Measurements from ENCODE around the gene EPS15.
"Not testable (repeated sequence)": the region's sequence is repeated elsewhere in the genome, so short reads cannot be mapped to it uniquely, and the experiment has no call there.

EPS15 gene

GRCh38 chr1:51392241-51392640 lies 126.8 kb downstream of the EPS15 start:
- no peaks in the 10 kb centered on the region for H3K4me1 ChIP-seq (ENCODE audit: control insufficient read depth, insufficient read depth, low read length)
- no peak overlapping the region for H3K4me3 ChIP-seq (ENCODE audit: low read depth, low read length)
- H3K9me3 ChIP-seq (ENCODE audit: control insufficient read depth, insufficient read depth, low read depth, low read length), result no peaks in the 10 kb centered on the region
- H3K27ac ChIP-seq (ENCODE audit: extremely low read depth, low read depth, low read length), result no peak overlapping the region
- TF ChIP-seq ZNF248 (tag by site-specific recombination; IDR thresholded peaks at IDR 0.05) (no peak), KLF16 (tag by site-specific recombination; IDR thresholded peaks at IDR 0.05) (no peak), ZNF426 (tag by site-specific recombination; IDR thresholded peaks at IDR 0.05) (no peak), MZF1 (tag by site-specific recombination; IDR thresholded peaks at IDR 0.05; ENCODE audit: borderline replicate concordance) (no peak), ZNF776 (tag by site-specific recombination; IDR thresholded peaks at IDR 0.05; ENCODE audit: borderline replicate concordance) (no peak)
- H3K36me3 ChIP-seq (ENCODE audit: control insufficient read depth in 2 of 2, insufficient read depth in 1 of 2, low read length in 2 of 2), result peaks cover 12 to 34% of the 10 kb centered on the region in 2 experiments
- ChIA-PET POLR2A (no interaction called here), CTCF (no interaction called here)

DNA sequence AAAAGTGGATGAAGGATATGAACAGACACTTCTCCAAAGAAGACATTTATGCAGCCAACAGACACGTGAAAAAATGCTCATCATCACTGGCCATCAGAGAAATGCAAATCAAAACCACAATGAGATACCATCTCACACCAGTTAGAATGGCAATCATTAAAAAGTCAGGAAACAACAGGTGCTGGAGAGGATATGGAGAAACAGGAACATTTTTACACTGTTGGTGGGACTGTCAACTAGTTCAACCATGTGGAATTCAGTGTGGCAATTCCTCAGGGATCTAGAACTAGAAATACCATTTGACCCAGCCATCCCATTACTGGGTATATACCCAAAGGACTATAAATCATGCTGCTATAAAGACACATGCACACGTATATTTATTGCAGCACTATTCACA lies 128.4 kb downstream of the EPS15 start:
- H3K27ac ChIP-seq (ENCODE audit: extremely low read depth, low read depth, low read length); H3K4me3 ChIP-seq (ENCODE audit: low read depth, low read length); POLR2A ChIA-PET; CTCF ChIA-PET; H3K9me3 ChIP-seq (ENCODE audit: control insufficient read depth, insufficient read depth, low read depth, low read length); H3K4me1 ChIP-seq (ENCODE audit: control insufficient read depth, insufficient read depth, low read length): not testable (repeated sequence)
- TF ChIP-seq ZNF184 (tag by site-specific recombination; IDR thresholded peaks at IDR 0.05), result 0 out of 2 replicates have a peak, but pooled peaks have one; percentile 59
- peaks cover 9 to 25% of the 10 kb centered on the region in 2 experiments for H3K36me3 ChIP-seq (ENCODE audit: control insufficient read depth in 2 of 2, insufficient read depth in 1 of 2, low read length in 2 of 2)

GRCh38 chr1:51387288-51387687 lies 131.8 kb downstream of the EPS15 start:
- H3K4me1 ChIP-seq (ENCODE audit: control insufficient read depth, insufficient read depth, low read length); CTCF ChIA-PET; H3K9me3 ChIP-seq (ENCODE audit: control insufficient read depth, insufficient read depth, low read depth, low read length); H3K4me3 ChIP-seq (ENCODE audit: low read depth, low read length); H3K27ac ChIP-seq (ENCODE audit: extremely low read depth, low read depth, low read length); POLR2A ChIA-PET: not testable (repeated sequence)
- H3K36me3 ChIP-seq (ENCODE audit: control insufficient read depth in 2 of 2, insufficient read depth in 1 of 2, low read length in 2 of 2), result peaks cover 0 to 31% of the 10 kb centered on the region in 2 experiments; a peak in 2 of 3 replicates

DNA sequence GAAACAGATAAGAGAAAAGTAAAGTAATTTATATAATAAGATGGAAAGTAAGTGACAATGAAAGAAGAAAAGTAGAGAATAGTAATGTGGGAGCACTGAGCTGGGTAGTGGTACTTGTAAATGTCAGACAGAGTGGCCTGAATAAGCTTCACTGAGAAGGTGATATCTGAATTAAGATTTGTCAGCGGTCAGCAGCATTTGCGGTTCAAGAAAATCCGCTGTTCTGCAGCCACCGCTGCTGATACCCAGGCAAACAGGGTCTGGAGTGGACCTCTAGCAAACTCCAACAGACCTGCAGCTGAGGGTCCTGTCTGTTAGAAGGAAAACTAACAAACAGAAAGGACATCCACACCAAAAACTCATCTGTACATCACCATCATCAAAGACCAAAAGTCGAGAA lies 132.8 kb downstream of the EPS15 start:
- H3K36me3 ChIP-seq (ENCODE audit: control insufficient read depth in 2 of 2, insufficient read depth in 1 of 2, low read length in 2 of 2), result peaks cover 0 to 21% of the 10 kb centered on the region in 2 experiments; a peak in 1 of 3 replicates
- POLR2A ChIA-PET; CTCF ChIA-PET; H3K4me3 ChIP-seq (ENCODE audit: low read depth, low read length); H3K27ac ChIP-seq (ENCODE audit: extremely low read depth, low read depth, low read length); H3K9me3 ChIP-seq (ENCODE audit: control insufficient read depth, insufficient read depth, low read depth, low read length); H3K4me1 ChIP-seq (ENCODE audit: control insufficient read depth, insufficient read depth, low read length): not testable (repeated sequence)
- TF ChIP-seq SETDB1 (IDR thresholded peaks at IDR 0.05; ENCODE audit: insufficient read length, low read length), result peak; percentile 18

DNA sequence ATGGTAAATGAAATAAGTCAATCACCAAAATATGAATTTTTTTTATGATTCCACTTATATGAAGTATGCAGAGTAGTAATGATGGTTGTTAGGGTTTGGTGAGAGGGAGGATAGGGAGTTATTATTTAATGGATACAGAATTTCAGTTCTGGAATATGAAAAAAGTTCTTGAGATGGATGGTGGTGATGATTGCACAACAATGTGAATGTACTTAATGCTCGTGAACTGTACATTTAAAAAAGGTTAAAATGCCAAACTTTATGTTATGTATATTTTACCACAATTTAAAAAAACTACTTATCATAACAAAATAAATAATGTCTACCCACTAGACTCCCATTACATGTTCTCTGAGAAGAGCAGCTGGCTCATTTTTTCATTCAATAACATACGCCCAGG lies 133.3 kb downstream of the EPS15 start:
- no peaks in the 10 kb centered on the region for H3K4me1 ChIP-seq (ENCODE audit: control insufficient read depth, insufficient read depth, low read length)
- H3K27ac ChIP-seq (ENCODE audit: extremely low read depth, low read depth, low read length), result no peak overlapping the region
- H3K36me3 ChIP-seq (ENCODE audit: control insufficient read depth in 2 of 2, insufficient read depth in 1 of 2, low read length in 2 of 2), result peaks cover 0 to 21% of the 10 kb centered on the region in 2 experiments; a peak in 1 of 3 replicates
- no peaks in the 10 kb centered on the region for H3K9me3 ChIP-seq (ENCODE audit: control insufficient read depth, insufficient read depth, low read depth, low read length)
- no peak overlapping the region for H3K4me3 ChIP-seq (ENCODE audit: low read depth, low read length)
- CTCF ChIA-PET, result no interaction called here
- POLR2A ChIA-PET, result no interaction called here
- TF ChIP-seq ZNF791 (tag by site-specific recombination; IDR thresholded peaks at IDR 0.05) (no peak), ZNF169 (tag by site-specific recombination; IDR thresholded peaks at IDR 0.05) (no peak), ZNF837 (tag by site-specific recombination; IDR thresholded peaks at IDR 0.05) (no peak), ZNF660 (tag by site-specific recombination; IDR thresholded peaks at IDR 0.05) (no peak), ZNF350 (tag by site-specific recombination; IDR thresholded peaks at IDR 0.05) (no peak), ZNF366 (tag by site-specific recombination; conservative IDR thresholded peaks at IDR 0.05) (no peak), ZFP69B (tag by site-specific recombination; IDR thresholded peaks at IDR 0.05) (no peak), ZBTB21 (tag by site-specific recombination; IDR thresholded peaks at IDR 0.05) (no peak), EGR2 (tag by site-specific recombination; IDR thresholded peaks at IDR 0.05; ENCODE audit: low read depth) (no peak), ZNF248 (tag by site-specific recombination; IDR thresholded peaks at IDR 0.05) (no peak), PATZ1 (tag by site-specific recombination; IDR thresholded peaks at IDR 0.05) (no peak)
- TF ChIP-seq, protein P1, sequence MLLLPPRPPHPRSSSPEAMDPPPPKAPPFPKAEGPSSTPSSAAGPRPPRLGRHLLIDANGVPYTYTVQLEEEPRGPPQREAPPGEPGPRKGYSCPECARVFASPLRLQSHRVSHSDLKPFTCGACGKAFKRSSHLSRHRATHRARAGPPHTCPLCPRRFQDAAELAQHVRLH (tag by site-specific recombination; IDR thresholded peaks at IDR 0.05), result no peak
